CD8-positive, alpha-beta memory T cell (primary cell): ENCODE data around the gene TAAR5. TPM values are rescaled to one million over a fixed set of nuclear protein-coding genes. Genes with fewer than 3 reads are reported as not detected.
"Not testable (repeated sequence)": the region's sequence is repeated elsewhere in the genome, so short reads cannot be mapped to it uniquely, and the experiment has no call there.

Experiments
- CTCF ChIA-PET: fragments of 350-600 bp; sonication (Branson Sonifier 250); formaldehyde crosslinking; loops from one replicate; lab custom pipeline; 2021; ENCODE audit warnings: antibody characterized with exemption; lab: Charles Lee
- POLR2A ChIA-PET: fragments of 350-600 bp; sonication (Branson Sonifier 250); formaldehyde crosslinking; loops from one replicate; lab custom pipeline; 2021; ENCODE audit warnings: antibody characterized with exemption; lab: Charles Lee
- DNase-seq, 5 donors: peaks; one replicate each; pipeline versions ENCODE4 v3.0.0 to v3.0.0-alpha.2; 2020 to 2022; ENCODE audit warnings: mixed read lengths in 1 of 5
- H3K27ac ChIP-seq: one replicate; pipeline ENCODE4 v1.7.0; 2013; ENCODE audit warnings: low read depth, mild to moderate bottlenecking, low read length, moderate library complexity
- H3K27me3 ChIP-seq: 2 replicates; pipeline ENCODE4 v1.7.0; 2013; ENCODE audit warnings: low read length, mild to moderate bottlenecking; ENCODE audit not compliant: insufficient read depth, poor library complexity, severe bottlenecking
- H3K36me3 ChIP-seq: 2 replicates; pipeline ENCODE4 v1.7.0; 2013; ENCODE audit warnings: mild to moderate bottlenecking, low read length, moderate library complexity; ENCODE audit not compliant: insufficient read depth
- H3K4me1 ChIP-seq: 2 replicates; pipeline ENCODE4 v1.7.0; 2013; ENCODE audit warnings: mild to moderate bottlenecking, low read length, moderate library complexity; ENCODE audit not compliant: insufficient read depth
- H3K4me3 ChIP-seq: 2 replicates; pipeline ENCODE4 v1.7.0; 2013; ENCODE audit warnings: mild to moderate bottlenecking, low read length
- H3K9me3 ChIP-seq: 2 replicates; pipeline ENCODE4 v1.7.0; 2013; ENCODE audit warnings: mild to moderate bottlenecking, low read length
- H3K27ac Mint-ChIP-seq, 8 donors: one replicate each; pipeline ENCODE4 v1.8.0; 2020 to 2021; ENCODE audit warnings: mixed read lengths in 8 of 8, mild to moderate bottlenecking in 6 of 8, inconsistent platforms in 3 of 8, moderate library complexity in 3 of 8
- H3K27me3 Mint-ChIP-seq, 2 donors: one replicate each; pipeline ENCODE4 v1.8.0; 2020 to 2021; ENCODE audit warnings: mixed read lengths in 2 of 2, mild to moderate bottlenecking in 1 of 2, moderate library complexity in 1 of 2
- H3K36me3 Mint-ChIP-seq, 3 donors: one replicate each; pipeline ENCODE4 v1.8.0; 2020 to 2021; ENCODE audit warnings: mixed read lengths in 3 of 3, inconsistent platforms in 1 of 3, mild to moderate bottlenecking in 1 of 3
- H3K4me1 Mint-ChIP-seq, 3 donors: one replicate each; pipeline ENCODE4 v1.8.0; 2020 to 2021; ENCODE audit warnings: mixed read lengths in 3 of 3, inconsistent platforms in 1 of 3, mild to moderate bottlenecking in 1 of 3
- H3K4me3 Mint-ChIP-seq, 7 donors: one replicate each; pipeline ENCODE4 v1.8.0; 2020 to 2021; ENCODE audit warnings: mixed read lengths in 7 of 7, mild to moderate bottlenecking in 6 of 7, moderate library complexity in 4 of 7, inconsistent platforms in 2 of 7
- H3K9me3 Mint-ChIP-seq, 5 donors: one replicate each; pipeline ENCODE4 v1.8.0; 2020 to 2022; ENCODE audit warnings: mixed read lengths in 5 of 5, mild to moderate bottlenecking in 3 of 5, moderate library complexity in 2 of 5, inconsistent platforms in 1 of 5
- polyA plus RNA-seq: library from polyadenylated mRNA; unstranded; fragments of 300-500 nt; fragmentation: Illumina TruSeq; gene quantifications from one replicate; pipeline ENCODE4 v1.2.3, GENCODE V29; 2021
- total RNA-seq, 2 experiments: library from RNA; stranded (reverse); gene quantifications; one replicate each; pipeline ENCODE4 v1.2.3, GENCODE V29; 2021

Gene TAAR5
- total and polyA plus RNA-seq, 3 experiments from 2014 or later = not detected

- no peak overlapping the region for H3K27ac ChIP-seq
- H3K9me3 ChIP-seq = no peaks in the 10 kb centered on the region
- Mint-ChIP-seq H3K4me1 (peaks cover 16 to 22% (median 17%) of the 10 kb centered on the region in 3 donors), H3K27ac (no peak overlapping the region), H3K27me3 (peaks cover 3 to 8% of the 10 kb centered on the region in 2 donors), H3K4me3 (no peak overlapping the region), H3K36me3 (no peaks in the 10 kb centered on the region), H3K9me3 (no peaks in the 10 kb centered on the region)
- CTCF ChIA-PET = interaction anchor here (1.4 kb wide), 1 partner anchor 27 kb away, joined by 4 read pairs; the partner anchor contains the start of gene TAAR5
- POLR2A ChIA-PET = no interaction called here
- DNase-seq = no peak
- no peak overlapping the region for H3K4me3 ChIP-seq
- H3K4me1 ChIP-seq = peaks cover 4% of the 10 kb centered on the region
- no peaks in the 10 kb centered on the region for H3K36me3 ChIP-seq
- no peaks in the 10 kb centered on the region for H3K27me3 ChIP-seq
Measured at GRCh38 chr6:132616677-132617076, 27.1 kb upstream of the TAAR5 start.

DNA sequence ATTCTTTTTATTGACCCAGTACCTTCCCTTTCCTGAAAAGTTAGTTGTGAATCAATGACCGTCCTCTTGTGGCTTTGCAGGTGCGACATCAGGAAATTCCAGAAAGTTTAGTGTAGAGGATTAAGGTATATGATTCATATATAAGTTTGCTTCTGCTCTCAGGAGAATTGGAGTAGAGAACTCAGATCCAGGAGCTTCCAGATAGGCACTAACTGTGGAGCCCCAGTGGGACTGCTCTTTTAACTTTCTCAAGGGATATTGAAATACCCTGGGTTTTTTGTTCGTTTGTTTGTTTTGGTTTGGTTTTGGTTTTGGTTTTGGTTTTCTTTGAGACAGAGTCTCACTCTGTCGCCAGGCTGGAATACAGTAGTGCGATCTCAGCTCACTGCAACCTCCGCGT, 25.0 kb upstream of the TAAR5 start:
- H3K9me3 Mint-ChIP-seq = no peaks in the 10 kb centered on the region
- Histone ChIP-seq H3K36me3 (no peaks in the 10 kb centered on the region), H3K27ac (no peak overlapping the region), H3K4me3 (no peak overlapping the region), H3K4me1 (peaks cover 4% of the 10 kb centered on the region), H3K27me3 (no peaks in the 10 kb centered on the region), H3K9me3 (no peaks in the 10 kb centered on the region)
- peaks cover 0 to 3% of the 10 kb centered on the region in 2 donors for H3K27me3 Mint-ChIP-seq
- H3K27ac Mint-ChIP-seq = peak overlapping the region in 5 of 8 donors; percentile 15 to 86 (median 35)
- H3K36me3 Mint-ChIP-seq = no peaks in the 10 kb centered on the region
- POLR2A ChIA-PET = no interaction called here
- CTCF ChIA-PET = no interaction called here
- DNase-seq = no peak
- peak overlapping the region in 6 of 7 donors; percentile 69 to 79 (median 75) for H3K4me3 Mint-ChIP-seq
- peaks cover 16 to 22% (median 17%) of the 10 kb centered on the region in 3 donors for H3K4me1 Mint-ChIP-seq

DNA sequence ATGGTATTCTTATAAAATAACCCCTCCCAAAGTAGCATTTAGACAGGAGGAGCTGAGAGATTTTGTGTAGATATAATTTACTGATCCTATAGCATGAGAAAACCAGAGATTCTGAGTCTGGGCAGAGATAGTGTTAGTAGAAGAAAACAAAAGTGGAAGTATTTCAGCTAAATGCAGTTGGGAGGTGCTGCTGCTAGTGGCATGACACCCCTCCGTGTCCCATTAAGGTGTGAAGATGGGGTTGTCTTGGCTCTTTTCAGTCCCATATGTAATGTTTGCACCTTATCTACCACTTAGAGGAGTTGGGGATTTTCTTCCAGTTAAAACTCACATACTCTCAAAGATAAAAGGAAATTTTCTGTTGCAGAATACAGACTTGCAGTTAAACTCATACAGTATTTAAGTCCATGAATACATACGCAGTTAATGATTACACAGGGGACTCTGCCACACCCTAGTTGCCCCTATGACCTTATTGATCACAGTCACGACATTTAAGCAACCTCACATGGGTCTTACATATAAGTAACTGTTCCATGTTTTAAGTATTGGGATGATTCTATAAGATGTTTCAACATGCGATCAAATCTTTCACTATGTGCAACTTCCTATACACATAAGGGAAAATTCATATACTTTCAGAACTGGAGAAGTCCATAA, 23.0 kb upstream of the TAAR5 start:
- peak in 1 of 5 donors; percentile 7 for DNase-seq
- Histone ChIP-seq H3K36me3 (no peaks in the 10 kb centered on the region), H3K27me3 (no peaks in the 10 kb centered on the region), H3K4me3 (peak overlapping the region; percentile 13), H3K9me3 (no peaks in the 10 kb centered on the region), H3K27ac (no peak overlapping the region), H3K4me1 (peaks cover 4% of the 10 kb centered on the region)
- ChIA-PET CTCF (no interaction called here), POLR2A (no interaction called here)
- Mint-ChIP-seq H3K27me3 (peaks cover 0 to 3% of the 10 kb centered on the region in 2 donors), H3K27ac (peak overlapping the region in 1 of 8 donors; percentile 7), H3K4me1 (peaks cover 16 to 22% (median 17%) of the 10 kb centered on the region in 3 donors), H3K36me3 (no peaks in the 10 kb centered on the region), H3K9me3 (no peaks in the 10 kb centered on the region), H3K4me3 (peak overlapping the region in 6 of 7 donors; percentile 10 to 39 (median 32))

DNA sequence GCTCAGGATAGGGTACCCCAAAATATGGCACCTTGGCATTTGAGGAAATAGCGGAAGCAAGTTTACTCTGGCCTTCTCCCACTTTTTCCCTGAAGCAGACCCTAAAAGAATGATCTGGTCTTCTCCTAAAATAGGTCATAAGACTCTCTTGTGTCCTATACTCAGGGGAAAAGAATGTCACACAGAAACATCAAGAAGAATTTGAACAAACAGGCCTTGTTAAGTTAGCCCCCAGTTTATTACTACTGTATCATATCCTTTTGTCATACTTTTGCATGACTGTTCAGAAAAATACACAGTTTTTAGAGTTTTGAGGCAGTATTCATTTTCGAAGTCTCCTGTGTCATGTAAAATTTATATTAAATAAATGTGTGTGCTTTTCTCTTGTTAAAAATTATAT, 22.1 kb upstream of the TAAR5 start:
- no peaks in the 10 kb centered on the region for H3K9me3 ChIP-seq
- no peak overlapping the region for H3K4me3 ChIP-seq
- H3K9me3 Mint-ChIP-seq = no peaks in the 10 kb centered on the region
- H3K36me3 Mint-ChIP-seq = no peaks in the 10 kb centered on the region
- no peaks in the 10 kb centered on the region for H3K36me3 ChIP-seq
- peaks cover 2 to 3% of the 10 kb centered on the region in 2 donors for H3K27me3 Mint-ChIP-seq
- H3K27ac ChIP-seq = no peak overlapping the region
- H3K4me3 Mint-ChIP-seq = no peak overlapping the region
- peaks cover 4% of the 10 kb centered on the region for H3K4me1 ChIP-seq
- H3K27me3 ChIP-seq = no peaks in the 10 kb centered on the region
- POLR2A ChIA-PET = no interaction called here
- CTCF ChIA-PET = no interaction called here
- DNase-seq = no peak
- peaks cover 16 to 22% (median 17%) of the 10 kb centered on the region in 3 donors for H3K4me1 Mint-ChIP-seq
- H3K27ac Mint-ChIP-seq = peak overlapping the region in 1 of 8 donors; percentile 61

DNA sequence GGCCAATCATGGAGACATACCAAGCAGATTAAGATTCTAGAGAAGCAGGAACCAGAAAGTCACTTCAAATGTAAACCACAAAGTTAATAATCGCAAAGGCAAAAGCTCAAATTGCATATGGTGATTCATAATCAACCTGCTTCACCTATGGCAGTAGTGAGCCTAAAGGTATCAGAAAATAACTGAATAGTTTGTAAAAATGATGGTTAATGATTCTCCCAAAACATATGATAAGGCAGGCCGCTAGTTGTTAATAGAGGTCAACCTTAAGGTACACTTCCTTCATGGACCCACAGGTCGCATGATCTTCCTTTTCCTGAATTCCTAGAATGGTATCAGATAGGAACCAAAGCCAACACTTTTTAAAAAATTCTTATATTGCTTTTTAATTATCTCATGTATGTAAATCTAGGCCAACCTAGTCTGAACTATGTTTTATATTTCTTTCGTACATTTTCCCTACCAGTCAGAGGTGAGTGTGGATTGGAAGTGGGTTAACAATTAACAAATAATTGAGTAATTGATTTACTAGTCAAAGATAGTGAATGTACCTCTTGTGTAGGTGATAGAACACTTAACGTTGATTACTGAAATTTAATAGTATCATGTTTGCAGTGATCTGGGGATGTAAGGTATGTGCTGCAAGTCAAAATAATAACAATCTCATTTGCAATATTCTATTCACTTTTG, 18.1 kb upstream of the TAAR5 start:
- H3K4me3 ChIP-seq = no peak overlapping the region
- Mint-ChIP-seq H3K9me3 (peaks cover 0 to 3% (median 0%) of the 10 kb centered on the region in 5 donors), H3K36me3 (no peaks in the 10 kb centered on the region), H3K27ac (no peak overlapping the region), H3K27me3 (peaks cover 5 to 12% of the 10 kb centered on the region in 2 donors), H3K4me3 (no peak overlapping the region), H3K4me1 (peaks cover 5 to 9% (median 6%) of the 10 kb centered on the region in 3 donors)
- no peak overlapping the region for H3K27ac ChIP-seq
- no peaks in the 10 kb centered on the region for H3K27me3 ChIP-seq
- H3K9me3 ChIP-seq = no peaks in the 10 kb centered on the region
- CTCF ChIA-PET = no interaction called here
- no peaks in the 10 kb centered on the region for H3K36me3 ChIP-seq
- peaks cover 2% of the 10 kb centered on the region for H3K4me1 ChIP-seq
- POLR2A ChIA-PET = no interaction called here
- no peak for DNase-seq

DNA sequence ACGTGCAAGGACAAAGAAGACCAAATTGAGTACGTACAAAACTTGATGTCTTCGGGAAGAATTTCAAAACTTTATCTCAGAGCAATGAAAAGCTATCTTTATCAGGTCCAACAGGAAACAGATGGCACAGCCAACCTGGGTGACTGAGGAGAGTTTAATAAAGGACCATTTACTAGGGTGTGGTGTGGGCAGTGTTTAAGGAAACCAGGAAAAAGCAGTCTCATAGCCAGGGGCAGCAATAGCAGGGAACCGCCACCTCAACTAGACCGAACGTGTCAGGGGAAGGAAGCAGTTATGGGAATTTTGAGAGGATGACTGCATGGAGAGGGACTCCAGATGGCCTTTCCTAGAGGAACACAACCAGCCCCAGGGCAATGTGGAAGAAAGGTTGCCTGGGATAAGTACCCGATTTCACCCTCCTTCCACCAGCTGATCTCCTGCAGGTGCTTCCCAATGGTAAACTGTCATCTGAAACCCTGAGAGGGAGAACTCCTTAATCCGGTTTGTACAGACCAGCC, 15.2 kb upstream of the TAAR5 start:
- H3K27ac Mint-ChIP-seq = no peak overlapping the region
- H3K36me3 ChIP-seq = no peaks in the 10 kb centered on the region
- H3K4me1 ChIP-seq = no peaks in the 10 kb centered on the region
- H3K27me3 ChIP-seq = no peaks in the 10 kb centered on the region
- no peak for DNase-seq
- ChIA-PET POLR2A (no interaction called here), CTCF (no interaction called here)
- H3K36me3 Mint-ChIP-seq = no peaks in the 10 kb centered on the region
- H3K9me3 ChIP-seq = no peaks in the 10 kb centered on the region
- H3K27me3 Mint-ChIP-seq = peaks cover 10 to 16% of the 10 kb centered on the region in 2 donors
- peaks cover 0 to 3% (median 0%) of the 10 kb centered on the region in 5 donors for H3K9me3 Mint-ChIP-seq
- H3K4me1 Mint-ChIP-seq = no peaks in the 10 kb centered on the region
- no peak overlapping the region for H3K27ac ChIP-seq
- H3K4me3 Mint-ChIP-seq = no peak overlapping the region
- H3K4me3 ChIP-seq = no peak overlapping the region

- H3K9me3 ChIP-seq, H3K4me1 ChIP-seq, CTCF ChIA-PET, H3K4me3 ChIP-seq, POLR2A ChIA-PET, H3K36me3 Mint-ChIP-seq, H3K4me1 Mint-ChIP-seq, H3K4me3 Mint-ChIP-seq, H3K27me3 ChIP-seq, DNase-seq, H3K9me3 Mint-ChIP-seq, H3K27ac ChIP-seq, H3K27ac Mint-ChIP-seq, H3K36me3 ChIP-seq: not testable (repeated sequence)
- H3K27me3 Mint-ChIP-seq = peaks cover 18 to 30% of the 10 kb centered on the region in 2 donors
Measured at GRCh38 chr6:132600900-132601299, 11.4 kb upstream of the TAAR5 start.

GRCh38 chr6:132598473-132598872, 8.9 kb upstream of the TAAR5 start:
- H3K9me3 ChIP-seq = no peaks in the 10 kb centered on the region
- H3K4me3 Mint-ChIP-seq = no peak overlapping the region
- DNase-seq = no peak
- ChIA-PET CTCF (interaction anchor here (1.1 kb wide), 1 partner anchor 200 kb away, joined by 3 read pairs; the partner anchor contains the start of gene SLC18B1), POLR2A (interaction anchor here (0.6 kb wide), 1 partner anchor 33 kb away, joined by 5 read pairs; no protein-coding TSS in a partner anchor)
- H3K9me3 Mint-ChIP-seq = no peaks in the 10 kb centered on the region
- no peak overlapping the region for H3K27ac ChIP-seq
- H3K27ac Mint-ChIP-seq = no peak overlapping the region
- H3K36me3 ChIP-seq = no peaks in the 10 kb centered on the region
- peaks cover 15 to 39% of the 10 kb centered on the region in 2 donors for H3K27me3 Mint-ChIP-seq
- no peaks in the 10 kb centered on the region for H3K36me3 Mint-ChIP-seq
- no peak overlapping the region for H3K4me3 ChIP-seq
- H3K27me3 ChIP-seq = no peaks in the 10 kb centered on the region
- H3K4me1 ChIP-seq = no peaks in the 10 kb centered on the region
- no peaks in the 10 kb centered on the region for H3K4me1 Mint-ChIP-seq
